Stimulated activated CD4-positive, alpha-beta T cell treated with anti-CD3 and anti-CD28 coated beads, Interleukin-2, amount 100 ng/mL, for 48 hours (primary cell): ENCODE results near the gene OR8B8.
"Not testable (repeated sequence)": the region's sequence is repeated elsewhere in the genome, so short reads cannot be mapped to it uniquely, and the experiment has no call there.

Experiments
- DNase-seq, 2 donors: peaks; one replicate each; pipeline ENCODE4 v3.0.0-alpha.2; 2020

The OR8B8 gene, protein sequence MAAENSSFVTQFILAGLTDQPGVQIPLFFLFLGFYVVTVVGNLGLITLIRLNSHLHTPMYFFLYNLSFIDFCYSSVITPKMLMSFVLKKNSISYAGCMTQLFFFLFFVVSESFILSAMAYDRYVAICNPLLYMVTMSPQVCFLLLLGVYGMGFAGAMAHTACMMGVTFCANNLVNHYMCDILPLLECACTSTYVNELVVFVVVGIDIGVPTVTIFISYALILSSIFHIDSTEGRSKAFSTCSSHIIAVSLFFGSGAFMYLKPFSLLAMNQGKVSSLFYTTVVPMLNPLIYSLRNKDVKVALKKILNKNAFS

DNA sequence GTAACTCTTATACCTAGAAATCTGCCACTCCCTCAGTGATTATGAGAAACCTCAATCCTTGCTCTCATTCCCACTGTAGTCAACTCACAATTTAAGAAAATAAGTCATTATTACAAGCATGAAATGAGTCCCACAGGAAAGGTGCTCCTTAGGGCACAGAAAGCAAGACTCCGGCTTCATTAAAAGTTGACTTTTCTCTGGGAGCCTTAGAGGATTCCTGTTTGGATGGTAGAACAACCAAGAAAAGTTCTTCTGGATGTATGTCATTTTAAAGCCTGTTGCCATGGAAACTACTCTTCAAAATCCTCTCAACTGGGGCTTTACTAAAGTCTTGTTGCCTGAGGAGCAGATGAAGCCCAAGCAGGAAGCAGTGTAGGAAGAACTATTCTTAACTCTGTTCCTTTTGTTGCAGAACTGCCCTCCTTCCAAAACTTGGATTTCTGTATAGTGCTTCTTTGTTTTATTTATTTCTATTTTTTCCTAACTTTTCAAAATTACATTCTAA, at the start of gene OR8B8:
Gene OR8B8, minus strand, starts transcription at position 51 of the 505 bp plus-strand sequence. CDS start 4,611 bp downstream, outside the sequence.
- DNase-seq, result no peak

DNA sequence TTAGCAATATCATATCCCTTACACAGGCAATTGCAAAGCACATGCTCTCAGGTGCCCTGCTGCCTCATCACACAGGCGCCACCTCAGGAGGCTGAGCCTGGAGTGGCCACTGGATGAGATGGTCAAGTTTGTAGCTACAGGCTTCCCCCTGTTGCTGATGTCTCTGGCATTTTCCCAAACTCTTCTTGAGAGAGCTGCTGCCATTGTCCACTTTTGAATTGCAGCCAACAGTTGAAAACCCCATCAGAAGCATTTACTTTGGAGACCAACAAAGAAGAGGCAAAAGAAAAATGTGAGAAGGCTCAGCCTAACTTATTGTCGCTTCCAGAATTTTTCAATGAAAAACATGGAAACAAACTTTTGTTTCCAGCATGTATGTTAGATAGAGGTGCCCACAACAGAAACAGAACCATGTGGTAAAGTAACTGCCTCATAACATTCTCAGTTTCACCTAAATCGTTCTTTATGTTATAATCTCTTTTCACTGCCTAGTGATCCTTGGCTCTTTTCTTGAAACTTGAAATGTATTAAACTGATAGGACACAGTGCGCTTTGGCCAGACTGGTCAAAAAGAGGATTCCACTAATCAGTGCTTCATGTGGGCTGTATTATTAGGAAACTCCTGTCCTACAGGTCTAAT, 47.6 kb upstream of the OR8B8 start:
- no peak for DNase-seq

DNA sequence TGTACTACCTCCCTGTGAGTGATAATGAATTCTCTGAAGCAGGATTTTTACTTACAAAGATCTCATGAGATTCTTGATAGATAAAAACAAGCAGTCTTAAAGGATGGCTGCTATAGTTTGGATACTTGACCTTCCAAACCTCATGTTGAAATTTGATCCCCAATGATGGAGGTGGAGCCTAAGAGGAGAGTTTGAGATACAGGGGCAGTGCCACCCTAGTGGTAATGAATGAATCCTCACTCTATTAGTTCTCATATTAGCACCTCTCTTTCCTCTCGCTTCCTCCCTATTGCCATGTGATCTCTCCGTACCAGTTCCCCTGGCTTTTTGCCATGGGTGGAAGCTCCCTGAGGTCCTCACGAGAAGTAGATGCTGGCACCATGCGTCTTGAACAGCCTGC, 37.9 kb upstream of the OR8B8 start:
- DNase-seq, result no peak

DNA sequence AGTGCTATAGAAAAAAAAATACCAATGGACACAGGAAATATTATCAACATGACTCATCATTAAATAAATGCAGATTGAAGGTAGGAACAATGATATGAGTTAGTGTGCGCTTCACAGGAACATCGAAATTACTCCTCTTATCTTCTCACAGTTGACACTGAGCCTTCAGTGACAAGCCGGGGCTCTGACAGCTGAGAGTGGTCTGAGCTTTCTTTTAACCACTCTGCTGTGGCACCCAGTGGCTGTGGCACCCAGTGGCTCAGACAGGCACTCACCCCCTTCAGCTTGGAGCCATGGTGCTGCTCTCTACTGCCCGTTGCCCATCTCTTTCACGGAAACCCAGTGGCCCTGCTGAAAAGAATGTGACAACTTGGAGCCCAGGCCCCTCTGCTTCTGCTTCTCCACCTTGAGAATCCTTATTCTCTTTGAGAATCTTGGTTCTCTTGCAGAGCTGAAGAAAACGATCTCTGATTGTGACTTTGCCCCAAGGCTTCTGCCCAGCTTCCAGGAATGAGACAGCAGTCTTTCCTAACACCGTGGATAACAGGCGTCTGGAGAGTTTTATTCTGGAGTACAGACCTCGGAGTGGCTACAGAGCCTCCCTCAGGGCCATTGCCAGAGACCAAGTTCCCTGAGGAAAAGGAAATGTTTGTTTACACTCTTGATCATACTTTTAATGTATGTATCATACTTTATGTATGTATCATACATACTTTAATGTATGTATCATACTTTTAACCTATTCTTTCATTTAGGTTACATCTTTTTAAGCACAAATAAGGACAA, 37.1 kb upstream of the OR8B8 start:
- no peak for DNase-seq

DNA sequence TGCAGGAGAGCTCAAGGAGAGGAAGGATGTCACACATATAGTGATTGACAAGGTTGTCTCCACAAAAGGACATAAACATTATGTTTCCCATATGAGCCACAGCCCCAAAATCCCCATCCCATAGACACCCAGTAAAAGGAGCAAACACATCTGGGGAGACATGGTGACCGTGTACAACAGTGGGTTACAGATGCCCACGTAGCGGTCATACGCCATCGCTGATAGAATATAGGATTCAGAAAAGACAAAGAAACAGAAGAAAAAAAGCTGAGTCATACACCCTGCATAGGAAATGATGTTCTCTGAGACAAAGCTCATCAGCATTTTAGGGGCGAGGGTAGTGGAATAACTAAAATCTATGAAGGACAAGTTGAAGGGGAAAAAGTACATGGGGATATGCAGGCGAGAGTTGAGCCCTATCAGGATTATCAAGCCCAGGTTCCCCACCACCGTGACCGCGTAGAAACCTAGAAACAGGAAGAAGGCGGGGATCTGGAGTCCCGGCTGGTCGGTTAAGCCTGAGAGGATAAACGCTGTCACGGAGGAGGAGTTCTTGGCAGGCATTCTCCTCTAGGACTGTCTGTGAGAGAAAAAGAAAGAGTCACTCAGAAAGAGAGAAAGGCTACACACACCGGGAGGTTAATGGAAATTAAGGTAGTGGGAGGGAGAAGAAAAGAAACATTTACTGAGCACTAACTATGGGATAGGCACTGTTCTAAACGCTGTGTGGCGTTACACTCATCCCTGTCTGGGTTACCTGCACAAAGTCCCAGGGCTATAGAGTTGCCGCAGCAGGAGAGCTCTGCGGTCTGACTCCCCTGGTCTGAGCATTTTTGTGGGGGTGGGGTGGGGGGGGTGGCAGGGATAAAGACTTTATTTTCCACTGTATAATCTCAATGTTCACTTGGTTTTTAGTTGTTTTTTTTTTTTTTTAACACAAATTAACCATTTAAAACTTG, 36.1 kb upstream of the OR8B8 start:
- DNase-seq, result no peak

DNA sequence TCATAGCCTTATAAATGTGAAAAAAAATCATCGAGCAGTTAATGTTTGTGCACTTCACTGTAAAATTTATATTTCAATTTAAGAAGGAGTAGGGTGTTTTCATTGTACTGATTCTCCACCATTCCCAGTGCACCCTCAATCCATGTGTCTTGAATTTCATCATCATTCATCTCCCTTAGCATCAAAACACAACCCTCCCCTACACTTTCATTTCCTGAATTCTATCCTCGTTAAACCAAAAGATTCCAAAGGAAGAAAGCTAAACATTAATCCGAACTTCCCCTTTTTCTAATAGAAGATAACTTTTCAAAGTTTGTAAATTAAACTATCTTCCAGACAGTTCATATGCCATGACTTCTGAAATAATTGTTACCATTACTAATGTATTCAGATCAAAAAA, 34.1 kb upstream of the OR8B8 start:
- DNase-seq, result no peak

DNA sequence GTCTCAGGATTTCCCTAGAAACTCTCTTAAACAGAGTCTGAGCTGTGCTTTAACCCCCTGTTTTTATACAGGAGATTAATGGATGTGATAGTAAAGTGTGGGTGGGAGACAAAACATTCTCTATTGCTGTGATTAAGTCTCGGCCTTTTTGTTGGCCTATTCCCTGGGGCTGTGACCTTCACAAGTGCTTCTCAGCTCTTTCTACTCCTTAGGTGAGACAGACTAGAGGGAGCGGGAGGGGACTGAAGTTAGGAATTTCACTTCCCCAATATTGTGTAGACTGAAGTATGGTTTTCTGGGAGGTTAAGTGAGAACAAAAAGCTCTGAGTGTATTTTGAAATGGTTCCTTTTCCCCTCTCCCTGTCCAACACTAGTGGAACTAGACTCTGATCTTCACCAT, 29.8 kb upstream of the OR8B8 start:
- DNase-seq, result no peak

DNA sequence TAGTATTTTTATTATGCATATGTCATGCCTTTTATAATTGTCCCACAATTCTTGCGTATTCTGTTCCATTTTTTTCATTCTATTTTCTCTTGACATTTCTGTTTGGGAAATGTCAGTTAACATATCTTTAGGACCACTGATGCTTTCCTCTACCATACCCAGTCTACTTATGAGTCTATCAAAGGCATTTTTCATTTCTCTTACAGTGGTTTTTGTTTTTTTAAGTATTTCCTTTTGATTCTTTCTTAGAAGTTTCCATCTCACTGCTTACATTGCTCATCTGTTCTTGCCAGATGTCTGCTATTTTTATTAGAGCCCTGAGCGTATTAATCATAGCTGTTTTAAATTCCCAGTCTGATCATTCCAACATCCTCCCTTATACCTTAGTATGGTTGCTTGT, 29.3 kb upstream of the OR8B8 start:
- DNase-seq, result no peak

DNA sequence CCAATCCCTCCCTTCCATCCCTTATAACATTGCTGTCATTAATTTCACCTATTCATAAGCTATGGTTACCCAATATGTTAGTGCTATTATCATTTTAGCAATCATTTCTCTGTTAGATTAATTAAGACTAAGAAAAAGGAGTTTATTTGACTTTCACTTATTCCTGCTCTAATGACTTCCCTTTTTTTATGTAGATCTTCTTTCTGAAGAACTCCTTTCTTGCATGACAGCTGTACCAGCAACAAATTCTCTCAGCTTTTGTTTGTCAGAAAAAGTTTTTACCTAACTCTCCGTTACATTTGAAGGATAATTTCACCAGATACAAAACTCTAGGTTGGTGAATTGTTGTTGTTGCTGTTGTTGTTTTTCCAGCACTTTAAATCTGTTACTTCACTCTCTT, 28.6 kb upstream of the OR8B8 start:
- DNase-seq, result no peak

DNA sequence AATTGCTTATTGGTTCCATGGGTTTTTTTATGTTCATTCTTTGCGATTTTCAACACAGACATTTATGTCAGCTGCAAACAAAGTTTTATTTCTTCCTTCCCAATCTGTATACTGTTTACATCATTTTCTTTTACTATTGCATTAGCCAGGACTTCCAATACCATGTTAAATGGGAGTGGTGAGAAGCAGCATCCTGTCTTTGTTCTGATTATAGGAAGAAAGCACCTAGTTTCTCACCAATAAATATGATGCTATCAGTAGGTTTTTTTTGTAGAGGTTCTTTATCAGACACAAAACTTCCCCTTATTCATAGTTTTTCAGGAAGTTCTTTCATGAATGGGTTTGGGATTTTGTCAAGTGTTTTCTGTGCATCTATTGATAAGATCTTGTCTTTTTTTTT, 28.0 kb upstream of the OR8B8 start:
- DNase-seq, result no peak

DNA sequence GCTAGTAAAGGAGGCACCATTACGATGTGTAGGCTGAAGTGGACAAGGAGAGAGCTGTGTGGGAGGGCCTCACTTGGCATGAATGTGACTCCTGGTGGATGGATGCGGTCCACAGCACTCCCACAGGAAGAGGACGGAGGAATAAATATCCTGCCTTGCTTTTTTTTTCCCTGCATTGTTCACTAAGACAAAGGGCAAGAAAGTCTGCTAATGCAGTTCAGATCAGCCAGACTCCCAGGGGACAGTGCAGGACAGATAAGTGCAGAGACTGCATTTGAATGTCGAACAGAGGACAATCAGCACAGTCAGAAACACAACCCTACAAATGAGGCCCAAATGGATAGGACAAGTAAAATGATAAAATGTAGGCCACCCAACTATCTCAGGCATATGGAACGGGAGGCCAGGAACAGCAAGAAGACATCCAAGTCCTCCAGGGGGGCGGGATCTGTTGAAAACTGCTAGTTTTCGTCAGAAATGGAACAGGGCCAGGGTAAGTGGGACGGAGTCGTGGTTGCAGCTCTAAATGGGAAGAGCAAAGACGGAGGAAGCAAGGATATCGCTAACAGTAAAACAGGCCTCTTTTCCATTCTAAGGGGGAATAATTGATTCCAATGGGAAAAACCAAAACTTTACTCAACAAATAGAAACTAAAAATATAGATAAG, 25.2 kb upstream of the OR8B8 start:
- no peak for DNase-seq

DNA sequence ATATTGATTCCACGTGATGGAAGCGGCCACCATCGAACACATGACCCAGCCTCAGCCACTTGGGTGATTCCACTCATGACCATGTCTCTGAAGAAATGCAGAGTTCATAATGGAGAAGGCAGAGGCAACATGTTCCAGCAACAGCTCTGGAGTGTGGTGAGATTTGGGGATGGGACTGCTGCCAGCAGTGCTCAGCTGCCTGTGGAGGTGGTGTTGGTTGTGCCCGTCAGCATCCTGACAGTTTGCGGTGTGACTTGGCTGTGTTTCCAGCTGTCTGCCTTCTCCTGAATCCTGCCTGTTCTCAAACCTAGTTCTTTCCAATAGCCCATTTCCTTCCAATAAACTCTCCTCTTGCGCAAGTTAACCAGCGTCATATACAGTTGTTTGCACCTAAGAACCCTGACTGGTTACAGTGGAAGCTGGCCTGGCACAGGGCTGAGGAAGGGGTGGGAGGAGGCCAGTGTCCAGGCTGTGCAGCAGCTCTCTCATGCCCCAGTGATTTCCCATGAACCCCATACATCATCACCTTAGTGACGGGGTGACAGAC, 22.0 kb upstream of the OR8B8 start:
- DNase-seq, result no peak

DNA sequence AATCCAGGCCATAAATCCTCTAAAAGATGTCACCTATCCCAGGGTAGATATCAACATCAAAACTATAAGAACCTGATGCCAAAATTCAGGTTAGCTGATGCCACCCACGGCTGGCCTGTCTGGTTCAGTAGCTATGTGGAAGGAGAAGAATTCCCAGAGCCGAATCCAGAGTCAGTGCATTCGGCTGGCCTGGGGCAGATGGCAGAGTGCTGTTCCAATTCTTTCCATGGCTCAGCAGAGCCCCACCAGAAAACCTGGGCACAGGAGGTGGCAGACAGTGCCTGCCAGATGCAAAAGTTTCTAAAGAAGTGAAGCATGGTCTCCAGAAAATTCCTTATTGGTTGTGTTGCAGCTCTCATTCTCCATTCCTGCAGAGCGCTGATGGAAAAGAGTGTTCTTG, 19.9 kb upstream of the OR8B8 start:
- no peak for DNase-seq

DNA sequence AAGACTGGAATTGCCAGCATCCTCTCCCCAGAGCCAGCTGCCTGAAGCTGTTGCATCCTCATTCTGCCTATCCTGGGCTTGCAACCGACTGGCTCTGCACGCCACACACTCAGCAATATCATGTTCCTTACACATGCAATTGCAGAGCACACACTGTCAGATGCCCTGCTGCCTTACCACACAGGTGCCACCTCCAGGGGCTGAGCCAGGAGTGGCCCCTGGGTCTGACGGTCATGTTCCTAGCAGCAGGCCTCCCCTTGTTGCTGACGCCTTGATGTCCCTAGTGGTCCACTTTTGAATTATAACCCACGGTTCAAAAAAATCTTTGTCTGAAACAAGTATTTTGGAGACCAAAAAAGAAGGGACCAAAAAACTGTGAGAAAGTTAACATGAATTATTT, 18.5 kb upstream of the OR8B8 start:
- DNase-seq, result no peak

DNA sequence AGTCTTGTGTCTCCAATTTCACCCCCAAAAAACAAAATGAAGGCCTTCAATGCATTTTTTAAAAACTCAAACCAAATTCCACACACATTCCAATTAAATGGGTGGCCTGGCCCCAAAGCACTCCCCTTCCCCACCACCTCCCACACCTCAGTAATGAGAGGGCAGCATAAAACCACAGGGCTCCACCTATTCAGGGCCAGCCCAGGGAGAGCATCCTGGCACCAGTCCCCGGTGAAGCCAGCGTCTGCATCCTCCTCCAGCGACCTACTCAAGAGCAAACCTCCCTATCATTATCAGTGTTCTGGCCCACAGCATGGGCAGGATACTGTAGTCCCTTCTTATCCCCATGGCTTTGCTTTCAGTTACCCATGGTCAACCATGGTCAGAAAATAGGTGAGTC, 17.8 kb upstream of the OR8B8 start:
- no peak for DNase-seq

DNA sequence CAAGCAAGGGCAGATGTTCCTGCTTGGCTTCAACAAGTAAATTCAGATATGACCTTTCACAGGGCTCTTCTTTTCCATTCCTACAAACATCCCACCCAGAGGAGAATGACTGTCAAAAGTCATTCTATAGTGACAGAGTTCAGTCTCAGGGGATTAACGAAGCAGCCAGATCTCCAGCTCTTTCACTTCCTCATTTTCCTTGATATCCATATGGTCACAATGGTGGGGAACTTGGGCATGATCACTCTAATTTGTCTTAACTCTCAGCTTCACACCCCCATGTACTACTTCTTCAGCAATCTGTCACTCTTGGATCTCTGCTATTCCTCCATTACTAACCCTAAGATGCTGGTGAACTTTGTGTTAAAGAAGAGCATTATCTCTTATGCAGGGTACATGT, 15.0 kb upstream of the OR8B8 start:
- no peak for DNase-seq

DNA sequence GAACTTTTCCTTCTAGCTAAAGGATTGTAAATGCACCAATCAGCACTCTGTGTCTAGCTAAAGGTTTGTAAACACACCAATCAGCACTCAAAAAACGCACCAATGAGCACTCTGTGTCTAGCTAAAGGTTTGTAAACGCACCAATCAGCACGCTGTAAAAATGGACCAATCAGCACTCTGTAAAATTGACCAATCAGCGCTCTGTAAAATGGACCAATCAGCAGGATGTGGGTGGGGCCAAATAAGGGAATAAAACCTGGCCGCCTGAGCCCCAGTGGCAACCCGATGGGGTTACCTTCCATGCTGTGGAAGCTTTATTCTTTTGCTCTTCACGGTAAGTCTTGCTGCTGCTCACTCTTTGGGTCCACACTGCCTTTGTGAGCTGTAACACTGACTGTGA, 13.9 kb upstream of the OR8B8 start:
- not testable (repeated sequence) for DNase-seq

DNA sequence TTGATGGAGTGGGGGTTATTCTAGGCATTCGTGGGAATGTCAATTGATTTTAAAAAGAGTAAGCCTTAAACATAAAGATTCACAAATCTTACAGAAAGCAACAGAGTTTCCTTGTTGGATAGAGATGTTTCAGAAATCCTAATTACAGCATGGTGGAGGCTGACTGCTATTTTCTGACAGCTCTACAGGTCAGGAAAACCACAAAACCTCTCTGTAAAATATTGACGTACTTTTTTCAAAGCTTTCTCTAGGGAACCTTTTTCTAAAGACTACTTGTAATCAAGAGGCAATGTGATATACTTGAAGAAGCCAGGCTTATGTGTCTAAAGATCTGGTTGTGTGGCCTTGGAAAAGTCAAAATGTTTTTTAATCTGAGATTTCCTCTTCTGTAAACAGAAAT, 9.1 kb upstream of the OR8B8 start:
- no peak for DNase-seq

DNA sequence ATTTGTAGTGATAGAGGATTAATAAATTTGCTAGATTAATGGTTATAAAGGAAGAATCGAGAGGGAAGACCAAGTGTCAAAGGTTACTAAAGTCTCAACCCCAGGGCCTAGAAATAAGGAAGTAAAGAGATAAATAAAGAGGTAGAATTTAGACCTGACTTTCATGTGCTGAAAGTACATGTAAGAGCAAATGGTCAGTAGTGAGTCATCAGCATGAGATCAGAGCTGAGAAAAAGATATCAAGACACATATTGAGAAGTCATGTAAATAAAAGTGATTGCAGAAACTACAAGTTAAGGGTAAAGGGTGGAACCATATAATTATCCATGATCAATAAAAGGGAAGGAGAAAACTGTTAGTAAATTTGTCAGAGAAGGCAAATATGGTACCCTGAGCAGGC, 1.4 kb upstream of the OR8B8 start:
- no peak for DNase-seq

DNA sequence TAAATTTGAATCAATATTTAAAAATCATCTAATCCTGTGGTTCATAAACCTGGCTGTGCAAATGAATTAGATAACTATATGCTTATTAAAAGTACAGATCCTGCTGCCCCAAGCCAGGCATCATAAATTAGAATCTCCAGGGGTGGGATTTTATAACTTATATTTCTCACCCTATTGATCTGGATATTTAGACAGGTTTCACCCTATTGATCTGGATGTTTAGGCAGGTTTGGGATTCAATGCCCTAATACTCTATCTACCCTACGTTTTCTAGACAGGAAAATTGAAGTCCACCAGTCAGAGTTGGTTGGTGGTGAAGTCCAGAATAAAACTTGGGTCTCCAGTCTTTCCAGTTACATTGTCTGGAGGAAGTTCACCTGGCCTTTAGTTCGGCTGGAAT, 2.6 kb downstream of the OR8B8 start:
- no peak for DNase-seq

DNA sequence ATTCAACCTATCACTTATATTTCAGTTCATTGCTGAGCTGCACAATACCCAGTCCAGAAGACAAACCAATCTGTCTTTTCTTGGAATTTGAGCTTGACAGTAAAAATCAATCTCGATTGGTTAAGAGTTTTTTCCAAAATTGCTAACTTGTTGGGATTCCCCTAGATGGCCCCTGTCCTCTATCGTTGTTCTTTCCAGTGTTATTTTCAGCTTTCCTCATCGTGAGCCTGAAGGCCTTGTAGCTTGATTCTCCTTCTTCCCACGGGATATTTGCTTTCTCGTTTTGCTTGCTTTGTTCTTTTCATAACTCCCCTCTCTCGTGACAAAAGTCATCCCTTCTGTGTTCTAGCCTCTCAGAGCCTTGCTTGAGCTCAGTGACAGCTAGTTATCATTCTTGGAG, 3.1 kb downstream of the OR8B8 start:
- no peak for DNase-seq

DNA sequence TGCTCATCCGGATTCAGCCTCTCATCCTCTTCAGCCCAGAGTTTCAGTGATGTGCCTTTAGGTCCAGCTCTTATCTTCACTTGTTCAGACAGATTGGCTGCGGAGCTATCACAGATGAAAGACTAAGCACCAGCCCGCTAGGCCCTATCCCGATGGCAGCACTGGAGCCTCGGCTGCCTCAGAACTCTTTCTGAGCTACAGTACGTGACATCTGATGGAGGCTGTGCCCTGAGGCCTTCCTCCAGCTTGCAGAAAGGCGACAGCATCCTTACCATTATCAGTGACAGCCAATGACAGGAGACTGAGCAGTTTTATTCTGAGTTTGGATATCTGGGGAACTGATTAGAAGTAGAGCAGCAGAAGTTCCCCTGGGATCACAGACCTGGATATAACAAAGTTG, 4.0 kb downstream of the OR8B8 start:
- no peak for DNase-seq
